IMR-90 (cell line): ENCODE measurements around the gene RBKS. TPM values are rescaled to one million over a fixed set of nuclear protein-coding genes. Genes with fewer than 3 reads are reported as not detected.

Source experiments
- ATAC-seq: fragments of 200-7000 bp; cut with Tn5 transposase; 2 replicates; pipeline ENCODE4 v1.9.1; 2020; ENCODE audit warnings: low read depth, mild to moderate bottlenecking, moderate library complexity
- BruUV-seq: library from RNA; stranded (reverse); fragments of 400-500 nt; replicated peaks from 2 replicates; lab custom pipeline; 2021; lab: Mats Ljungman, UMichigan
- CTCF ChIA-PET: fragments of 300-600 bp; formaldehyde crosslinking; extraction: SDS; loops from one replicate; lab custom pipeline; 2021; ENCODE audit warnings: antibody characterized with exemption; lab: Yijun Ruan, JAX
- POLR2A ChIA-PET: fragments of 300-600 bp; sonication (Branson Sonifier 250); formaldehyde crosslinking; loops from one replicate; lab custom pipeline; 2022; ENCODE audit warnings: antibody characterized with exemption; ENCODE audit not compliant: unreplicated experiment; lab: Charles Lee
- DNase-seq: peaks from one replicate; pipeline ENCODE4 v3.0.0; 2013
- H2AFZ ChIP-seq: replicated peaks from 2 replicates; pipeline ENCODE3; 2013; ENCODE audit warnings: low read length, mild to moderate bottlenecking; ENCODE audit not compliant: poor library complexity
- H2AK5ac ChIP-seq: 2 replicates; pipeline ENCODE4 v1.6.1; 2013; ENCODE audit warnings: low read depth, low read length, inconsistent platforms
- H2AK9ac ChIP-seq: replicated peaks from 2 replicates; pipeline ENCODE3; 2013; ENCODE audit warnings: mild to moderate bottlenecking, low read depth, low read length, moderate library complexity; ENCODE audit not compliant: poor library complexity
- H2BK120ac ChIP-seq: 2 replicates; pipeline ENCODE4 v1.6.1; 2013; ENCODE audit warnings: low read depth, low read length, inconsistent platforms
- H2BK15ac ChIP-seq: 3 replicates; pipeline ENCODE4 v1.6.1; 2013; ENCODE audit warnings: low read depth, low read length, inconsistent platforms
- H2BK20ac ChIP-seq: 2 replicates; pipeline ENCODE4 v1.6.1; 2013; ENCODE audit warnings: low read depth, mild to moderate bottlenecking, inconsistent platforms, low read length, moderate library complexity
- H2BK5ac ChIP-seq: 2 replicates; pipeline ENCODE4 v1.6.1; 2013; ENCODE audit warnings: mild to moderate bottlenecking, low read depth, low read length, inconsistent platforms; ENCODE audit not compliant: poor library complexity, severe bottlenecking
- H3K14ac ChIP-seq: replicated peaks from 2 replicates; pipeline ENCODE4 v1.6.1; 2013; ENCODE audit warnings: low read depth, low read length, inconsistent platforms
- H3K18ac ChIP-seq: 2 replicates; pipeline ENCODE4 v1.6.1; 2013; ENCODE audit warnings: low read depth, low read length, control low read depth
- H3K23ac ChIP-seq: 2 replicates; pipeline ENCODE4 v1.6.1; 2013; ENCODE audit warnings: low read depth, low read length, inconsistent platforms
- H3K27ac ChIP-seq: 2 replicates; pipeline ENCODE4 v1.5.1; 2013; ENCODE audit warnings: mild to moderate bottlenecking, control low read depth, low read length; ENCODE audit not compliant: insufficient read depth
- H3K27me3 ChIP-seq: 2 replicates; pipeline ENCODE4 v1.6.1; 2013; ENCODE audit warnings: low read length; ENCODE audit not compliant: control insufficient read depth, insufficient read depth
- H3K36me3 ChIP-seq: 2 replicates; pipeline ENCODE4 v1.6.1; 2013; ENCODE audit warnings: low read length, mixed read lengths; ENCODE audit not compliant: control insufficient read depth, insufficient read depth
- H3K4ac ChIP-seq: 2 replicates; pipeline ENCODE4 v1.6.1; 2013; ENCODE audit warnings: low read depth, low read length, inconsistent platforms
- H3K4me1 ChIP-seq: 2 replicates; pipeline ENCODE4 v1.6.1; 2013; ENCODE audit warnings: low read length, mixed read lengths; ENCODE audit not compliant: control insufficient read depth, insufficient read depth
- H3K4me2 ChIP-seq: 2 replicates; pipeline ENCODE4 v1.6.1; 2013; ENCODE audit warnings: low read depth, mild to moderate bottlenecking, control low read depth, low read length, moderate library complexity
- H3K4me3 ChIP-seq: 2 replicates; pipeline ENCODE4 v1.5.1; 2013; ENCODE audit warnings: low read depth, mild to moderate bottlenecking, control low read depth, low read length, moderate library complexity; ENCODE audit not compliant: insufficient read depth
- H3K56ac ChIP-seq: 2 replicates; pipeline ENCODE4 v1.6.1; 2013; ENCODE audit warnings: low read length, inconsistent platforms; ENCODE audit not compliant: insufficient read depth; ENCODE audit errors: extremely low read depth
- H3K79me1 ChIP-seq, 2 experiments: 2 replicates each; pipeline ENCODE4 v1.6.1; 2013; ENCODE audit warnings: low read length in 2 of 2, inconsistent platforms in 1 of 2, low read depth in 1 of 2
- H3K9ac ChIP-seq: 2 replicates; pipeline ENCODE4 v1.6.1; 2013; ENCODE audit warnings: low read depth, low read length, control low read depth
- H3K9me1 ChIP-seq: 2 replicates; pipeline ENCODE4 v1.6.1; 2013; ENCODE audit warnings: low read length, inconsistent platforms; ENCODE audit not compliant: insufficient read depth
- H3K9me3 ChIP-seq: 2 replicates; pipeline ENCODE4 v1.6.1; 2013; ENCODE audit warnings: low read length; ENCODE audit not compliant: control insufficient read depth, insufficient read depth
- H4K20me1 ChIP-seq: 2 replicates; pipeline ENCODE4 v1.6.1; 2013; ENCODE audit warnings: low read length, inconsistent platforms; ENCODE audit not compliant: insufficient read depth
- H4K5ac ChIP-seq: 2 replicates; pipeline ENCODE4 v1.6.1; 2013; ENCODE audit warnings: mild to moderate bottlenecking, low read depth, low read length, control low read depth
- H4K8ac ChIP-seq, 2 experiments: 2 replicates each; pipeline ENCODE4 v1.6.1; 2013; ENCODE audit warnings: low read depth in 2 of 2, low read length in 2 of 2, control low read depth in 1 of 2, inconsistent platforms in 1 of 2
- H4K91ac ChIP-seq: 2 replicates; pipeline ENCODE4 v1.6.1; 2013; ENCODE audit warnings: low read depth, low read length, inconsistent platforms; ENCODE audit not compliant: insufficient read depth
- CEBPB ChIP-seq: IDR thresholded peaks from 2 replicates; pipeline ENCODE4 v1.6.1; 2012; ENCODE audit warnings: low read depth, low read length, improper control_type of control experiment
- MAZ ChIP-seq: IDR thresholded peaks from 2 replicates; pipeline ENCODE4 v1.6.1; 2012; ENCODE audit warnings: low read depth, mild to moderate bottlenecking, low read length, improper control_type of control experiment, moderate library complexity, borderline replicate concordance
- RAD21 ChIP-seq: IDR thresholded peaks from 2 replicates; pipeline ENCODE4 v1.6.1; 2012; ENCODE audit warnings: low read length, improper control_type of control experiment
- USF2 ChIP-seq: fragments of 150-350 bp; IDR thresholded peaks from 2 replicates; pipeline ENCODE4 v1.6.1; 2017; ENCODE audit warnings: mild to moderate bottlenecking, antibody characterized with exemption, low read length, low read depth
- WGBS, 2 experiments: methylation state at CpG; one replicate each; pipeline versions ENCODE4 v1.1.5 to v1.1.7; 2013; ENCODE audit warnings: missing lambda C conversion rate in 2 of 2; ENCODE audit not compliant: insufficient read length in 1 of 2; ENCODE audit errors: extremely low coverage in 2 of 2; 5-methylcytosine and 5-hydroxymethylcytosine counted together
- dilution Hi-C: fragments of 300-500 bp; cut with HindIII; formaldehyde crosslinking; loops from one replicate; pipeline ENCODE4 v1.14.3; 2018; ENCODE audit warnings: low sequenced_read_pairs; ENCODE audit not compliant: unreplicated experiment
- in situ Hi-C: fragments of 300-500 bp; cut with MboI; formaldehyde crosslinking; loops from 3 replicates; pipeline ENCODE4 v1.14.3; 2019; ENCODE audit warnings: low sequenced_read_pairs, inconsistent platforms, mixed read lengths
- intact Hi-C: fragments of 100-400 bp; cut with micrococcal nuclease; formaldehyde crosslinking; loops from 2 replicates; pipeline ENCODE4 v1.10.0; 2022
- polyA plus RNA-seq, 3 experiments: library from polyadenylated mRNA; depleted of rRNA; stranded (reverse); fragments of >200 nt; gene quantifications; 2 replicates each; pipeline ENCODE4 v1.2.3, GENCODE V29; 2012; ENCODE audit warnings: low replicate concordance in 1 of 3
- total RNA-seq: library from RNA; depleted of rRNA; stranded (reverse); fragments of >200 nt; gene quantifications from 2 replicates; pipeline ENCODE4 v1.2.3, GENCODE V29; 2012

Gene RBKS
- total and polyA plus RNA-seq, 2 of the 4 experiments (the other 2 are of a cell fraction), result 1.1 to 1.4 TPM

- no peak overlapping the region for H2BK120ac ChIP-seq
- DNase-seq (peak; percentile 84), ATAC-seq (no peak)
- H3K56ac ChIP-seq, result no peak overlapping the region
- H2AK5ac ChIP-seq, result peak overlapping the region; percentile 20; the same call in 1 of the 2 replicates
- no peak overlapping the region for H4K5ac ChIP-seq
- no peak overlapping the region for H3K4me3 ChIP-seq
- no peaks in the 10 kb centered on the region for H4K20me1 ChIP-seq
- H3K23ac ChIP-seq, result no peak overlapping the region
- no peak overlapping the region for H4K91ac ChIP-seq
- no peak for TF ChIP-seq MAZ
- TF ChIP-seq RAD21, result no peak
- peak; percentile 98 for TF ChIP-seq CEBPB
- TF ChIP-seq USF2, result peak; percentile 44; the same call in 1 of the 2 replicates
- H3K27ac ChIP-seq, result no peak overlapping the region
- dilution Hi-C loops (no loop called here), intact Hi-C loops (no loop called here), in situ Hi-C loops (no loop called here)
- no peak overlapping the region for H2AK9ac ChIP-seq
- no TSS peak for BruUV-seq
- H3K9me1 ChIP-seq, result peaks cover 4% of the 10 kb centered on the region
- 70% methylated on average over 4 of the region's 7 CpGs; no CpG with 5 or more reads in 1 of the 2 experiments for WGBS, 2 experiments
- H2AFZ ChIP-seq, result peak overlapping the region; percentile 73
- no peaks in the 10 kb centered on the region for H3K27me3 ChIP-seq
- no peak overlapping the region for H3K18ac ChIP-seq
- H3K9me3 ChIP-seq, result no peaks in the 10 kb centered on the region
- H2BK15ac ChIP-seq, result no peak overlapping the region
- no peak overlapping the region for H2BK20ac ChIP-seq
- 0 out of 4 replicates have a peak overlapping the region, but pooled peaks of 1 of the 2 experiments have one; percentile 75 for H4K8ac ChIP-seq
- H3K4ac ChIP-seq, result no peak overlapping the region
- H3K4me1 ChIP-seq, result peaks cover 9% of the 10 kb centered on the region
- H2BK5ac ChIP-seq, result no peak overlapping the region
- no peak overlapping the region for H3K14ac ChIP-seq
- H3K36me3 ChIP-seq, result no peaks in the 10 kb centered on the region
- CTCF ChIA-PET, result interaction anchor here (0.7 kb wide), 1 partner anchor 20 kb away, joined by 3 read pairs; no protein-coding TSS in a partner anchor
- no peak overlapping the region for H3K9ac ChIP-seq
- POLR2A ChIA-PET, result no interaction called here
- H3K79me1 ChIP-seq, result no peaks in the 10 kb centered on the region
- H3K4me2 ChIP-seq, result no peak overlapping the region
These were observed 152.4 kb downstream of the RBKS start for GRCh38 chr2:27737676-27738348.
